RWPE2 (cell line): ENCODE results near the gene MAPK9.

Experiments
- ATAC-seq: fragments of 200-7000 bp; cut with Tn5 transposase; 3 replicates; pipeline ENCODE4 v1.9.1; 2021; ENCODE audit warnings: low read depth
- DNase-seq: peaks from one replicate; pipeline ENCODE4 v3.0.0-alpha.2; 2020; ENCODE audit warnings: low spot score
- H3K27ac ChIP-seq: fragments of 450-650 bp; 2 replicates; pipeline ENCODE4 v1.5.1; 2017; ENCODE audit warnings: mild to moderate bottlenecking; ENCODE audit not compliant: poor library complexity, severe bottlenecking
- H3K27me3 ChIP-seq: fragments of 250-450 bp; sonication (Bioruptor Pico); 2 replicates; pipeline ENCODE4 v1.5.1; 2021; ENCODE audit warnings: mild to moderate bottlenecking, moderate library complexity; ENCODE audit not compliant: insufficient read depth, poor library complexity, severe bottlenecking
- H3K36me3 ChIP-seq: fragments of 250-450 bp; sonication (Bioruptor Pico); 2 replicates; pipeline ENCODE4 v1.5.1; 2020; ENCODE audit warnings: low read depth, mild to moderate bottlenecking, moderate library complexity
- H3K4me1 ChIP-seq: fragments of 250-450 bp; sonication (Bioruptor Pico); 2 replicates; pipeline ENCODE4 v1.5.1; 2021; ENCODE audit warnings: mild to moderate bottlenecking, moderate library complexity; ENCODE audit not compliant: insufficient read depth, poor library complexity, severe bottlenecking
- H3K4me3 ChIP-seq: fragments of 250-450 bp; sonication (Bioruptor Pico); 2 replicates; pipeline ENCODE4 v1.5.1; 2021; ENCODE audit warnings: mild to moderate bottlenecking, moderate library complexity; ENCODE audit not compliant: severe bottlenecking
- H3K9me3 ChIP-seq: fragments of 250-450 bp; sonication (Bioruptor Pico); 2 replicates; pipeline ENCODE4 v1.5.1; 2021; ENCODE audit warnings: mild to moderate bottlenecking, moderate library complexity; ENCODE audit not compliant: severe bottlenecking
- TF ChIP-seq, protein P1 (sequence below): fragments of 450-650 bp; IDR thresholded peaks from one replicate; pipeline ENCODE4 v1.5.1; 2017; ENCODE audit warnings: mild to moderate bottlenecking, moderate library complexity; ENCODE audit not compliant: poor library complexity, severe bottlenecking

The MAPK9 gene

GRCh38 chr5:180201051-180201987 is 90.6 kb downstream of the MAPK9 start:
- H3K4me1 ChIP-seq, result no peaks in the 10 kb centered on the region
- H3K27me3 ChIP-seq, result peaks cover 6% of the 10 kb centered on the region
- ATAC-seq (no peak), DNase-seq (no peak)
- H3K27ac ChIP-seq, result no peak overlapping the region
- TF ChIP-seq, protein P1, sequence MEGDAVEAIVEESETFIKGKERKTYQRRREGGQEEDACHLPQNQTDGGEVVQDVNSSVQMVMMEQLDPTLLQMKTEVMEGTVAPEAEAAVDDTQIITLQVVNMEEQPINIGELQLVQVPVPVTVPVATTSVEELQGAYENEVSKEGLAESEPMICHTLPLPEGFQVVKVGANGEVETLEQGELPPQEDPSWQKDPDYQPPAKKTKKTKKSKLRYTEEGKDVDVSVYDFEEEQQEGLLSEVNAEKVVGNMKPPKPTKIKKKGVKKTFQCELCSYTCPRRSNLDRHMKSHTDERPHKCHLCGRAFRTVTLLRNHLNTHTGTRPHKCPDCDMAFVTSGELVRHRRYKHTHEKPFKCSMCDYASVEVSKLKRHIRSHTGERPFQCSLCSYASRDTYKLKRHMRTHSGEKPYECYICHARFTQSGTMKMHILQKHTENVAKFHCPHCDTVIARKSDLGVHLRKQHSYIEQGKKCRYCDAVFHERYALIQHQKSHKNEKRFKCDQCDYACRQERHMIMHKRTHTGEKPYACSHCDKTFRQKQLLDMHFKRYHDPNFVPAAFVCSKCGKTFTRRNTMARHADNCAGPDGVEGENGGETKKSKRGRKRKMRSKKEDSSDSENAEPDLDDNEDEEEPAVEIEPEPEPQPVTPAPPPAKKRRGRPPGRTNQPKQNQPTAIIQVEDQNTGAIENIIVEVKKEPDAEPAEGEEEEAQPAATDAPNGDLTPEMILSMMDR, result peak; percentile 25
- H3K4me3 ChIP-seq, result no peak overlapping the region
- no peaks in the 10 kb centered on the region for H3K9me3 ChIP-seq
- no peaks in the 10 kb centered on the region for H3K36me3 ChIP-seq

DNA sequence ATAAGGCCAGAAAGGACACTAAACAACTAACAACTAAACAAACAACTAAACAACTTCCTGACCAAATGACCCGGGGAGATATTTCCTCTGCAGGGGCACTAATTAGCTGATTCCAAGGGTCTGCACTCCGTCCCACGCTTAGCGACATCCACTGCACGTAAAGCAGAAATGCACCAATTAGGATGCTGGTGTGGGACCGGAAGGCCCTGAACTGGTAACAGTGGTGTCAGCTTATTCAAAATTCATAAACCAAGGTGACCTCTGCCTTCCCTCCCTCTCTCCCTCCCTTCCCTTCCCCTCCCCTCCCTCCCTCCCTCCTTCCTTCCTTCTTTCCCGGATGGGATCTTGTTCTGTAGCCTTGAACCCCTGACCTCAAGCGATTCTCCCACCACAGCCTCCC is 92.5 kb downstream of the MAPK9 start:
- ATAC-seq (no peak), DNase-seq (no peak)
- no peak overlapping the region for H3K27ac ChIP-seq
- H3K36me3 ChIP-seq, result no peaks in the 10 kb centered on the region
- no peaks in the 10 kb centered on the region for H3K9me3 ChIP-seq
- no peaks in the 10 kb centered on the region for H3K4me1 ChIP-seq
- TF ChIP-seq, protein P1, result no peak
- H3K27me3 ChIP-seq, result no peaks in the 10 kb centered on the region
- H3K4me3 ChIP-seq, result no peak overlapping the region

- Histone ChIP-seq H3K4me3 (no peak overlapping the region), H3K4me1 (no peaks in the 10 kb centered on the region), H3K27me3 (no peaks in the 10 kb centered on the region), H3K36me3 (no peaks in the 10 kb centered on the region), H3K9me3 (no peaks in the 10 kb centered on the region), H3K27ac (no peak overlapping the region)
- DNase-seq (no peak), ATAC-seq (no peak)
- TF ChIP-seq, protein P1, result no peak
These were observed 93.7 kb downstream of the MAPK9 start for GRCh38 chr5:180198208-180198607.

- Histone ChIP-seq H3K4me1 (no peaks in the 10 kb centered on the region), H3K27ac (no peak overlapping the region), H3K4me3 (no peak overlapping the region), H3K9me3 (no peaks in the 10 kb centered on the region), H3K36me3 (no peaks in the 10 kb centered on the region), H3K27me3 (no peaks in the 10 kb centered on the region)
- TF ChIP-seq, protein P1, result no peak
- ATAC-seq (no peak), DNase-seq (no peak)
These were observed 94.7 kb downstream of the MAPK9 start for GRCh38 chr5:180197016-180197702.
